ENCODE data around the gene OTOF.

GRCh38 chr2:26456440-26457250 lies 21.3 kb downstream of the OTOF start:
- TF ChIP-seq BRCA1 (IDR thresholded peaks at IDR 0.05) (no peak), BRCA1 (CRISPR knock-in tag; IDR thresholded peaks at IDR 0.05) (no peak), U2AF1 (optimal IDR thresholded peaks at IDR 0.05; ENCODE audit: low read depth, low read length) (no peak), TCFL5 (CRISPR knock-in tag; conservative IDR thresholded peaks at IDR 0.05) (no peak), KAT7 (CRISPR knock-in tag; IDR thresholded peaks at IDR 0.05; ENCODE audit: borderline replicate concordance) (no peak), ZNF584 (CRISPR knock-in tag; IDR thresholded peaks at IDR 0.05; ENCODE audit: low read depth) (no peak), TOE1 (IDR thresholded peaks at IDR 0.05; ENCODE audit: borderline replicate concordance) (no peak), TOE1 (CRISPR knock-in tag; IDR thresholded peaks at IDR 0.05; ENCODE audit: borderline replicate concordance, low read depth) (no peak), CTCF (IDR thresholded peaks at IDR 0.05 in 2 of 3, conservative IDR thresholded peaks at IDR 0.05 in 1 of 3; ENCODE audit: insufficient read depth in 2 of 3, low read depth in 1 of 3, low read length in 3 of 3) (no peak), CHD2 (IDR thresholded peaks at IDR 0.05; ENCODE audit: low read depth, low read length) (no peak), KLF10 (CRISPR knock-in tag; IDR thresholded peaks at IDR 0.05) (no peak), MTA1 (IDR thresholded peaks at IDR 0.05; ENCODE audit: borderline replicate concordance) (no peak), CBX3 (IDR thresholded peaks at IDR 0.05; ENCODE audit: borderline replicate concordance in 1 of 2, low read length in 2 of 2) (no peak), ZNF263 (CRISPR knock-in tag; IDR thresholded peaks at IDR 0.05; ENCODE audit: borderline replicate concordance) (no peak), HNRNPK (IDR thresholded peaks at IDR 0.05; ENCODE audit: low read depth, low read length, poor library complexity, severe bottlenecking) (no peak), GABPB1 (CRISPR knock-in tag; IDR thresholded peaks at IDR 0.05) (no peak)
